ENCODE measurements around the gene SALL2.
A peak's percentile ranks its signal among the peaks of the same experiment; 100 is the strongest.

SALL2 gene

DNA sequence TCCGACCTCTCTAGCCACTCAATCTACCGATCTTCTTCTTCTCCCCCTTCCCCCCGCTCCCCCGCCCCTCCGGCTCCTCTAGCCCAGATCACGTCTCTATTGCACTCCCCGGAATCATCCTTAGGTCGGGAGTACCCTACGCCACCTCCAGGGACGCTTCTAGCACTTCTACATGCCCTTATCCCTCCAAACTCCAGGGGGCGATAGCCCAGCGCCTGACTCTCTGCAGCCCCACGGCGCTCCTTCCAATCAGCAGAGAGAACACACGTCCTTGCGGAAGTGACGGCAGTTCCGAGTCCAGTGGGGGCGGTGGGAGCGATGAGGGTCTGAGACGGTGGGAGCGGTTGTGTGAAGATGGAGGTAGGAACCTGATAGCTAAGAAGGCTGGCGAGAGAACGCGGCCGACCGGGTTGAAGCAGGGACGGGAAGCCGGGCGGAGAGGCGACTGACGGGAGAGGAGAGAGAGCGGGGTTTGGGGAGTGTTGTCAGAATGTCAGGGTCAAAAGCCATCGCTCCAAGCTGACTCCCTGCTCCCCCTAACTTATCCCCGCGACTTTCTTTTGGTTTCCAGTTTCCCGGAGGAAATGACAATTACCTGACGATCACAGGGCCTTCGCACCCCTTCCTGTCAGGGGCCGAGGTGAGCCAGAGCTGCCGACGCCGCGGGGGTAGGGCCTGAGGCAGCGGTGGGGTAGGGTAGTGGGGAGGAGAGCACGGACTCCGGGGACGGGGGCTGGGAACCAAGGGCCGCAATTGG is 49.0 kb downstream of the SALL2 start, which contains the start of the genes RAB2B and TOX4:
TSS of gene RAB2B (minus strand) at position 35 of the 757 bp plus-strand sequence. CDS start 87 bp downstream, outside the sequence.
TSS of gene TOX4 (plus strand) at position 271 of the 757 bp plus-strand sequence. CDS start at position 355, 84 bp downstream.
- peak; percentile 98 for DNase-seq (ENCODE audit: low spot score)

GRCh38 chr14:21476523-21476924 is 49.6 kb downstream of the SALL2 start:
- DNase-seq (ENCODE audit: low spot score), result no peak

- no peak for DNase-seq (ENCODE audit: low spot score)
Observed at GRCh38 chr14:21475767-21476522, 50.2 kb downstream of the SALL2 start.
